ENCODE measurements around the gene PIM2. TPM values are rescaled to one million over a fixed set of nuclear protein-coding genes. Genes with fewer than 3 reads are reported as not detected.

Gene PIM2
- total RNA-seq, 1 donor from 2014 or later, result 16.5 TPM

DNA sequence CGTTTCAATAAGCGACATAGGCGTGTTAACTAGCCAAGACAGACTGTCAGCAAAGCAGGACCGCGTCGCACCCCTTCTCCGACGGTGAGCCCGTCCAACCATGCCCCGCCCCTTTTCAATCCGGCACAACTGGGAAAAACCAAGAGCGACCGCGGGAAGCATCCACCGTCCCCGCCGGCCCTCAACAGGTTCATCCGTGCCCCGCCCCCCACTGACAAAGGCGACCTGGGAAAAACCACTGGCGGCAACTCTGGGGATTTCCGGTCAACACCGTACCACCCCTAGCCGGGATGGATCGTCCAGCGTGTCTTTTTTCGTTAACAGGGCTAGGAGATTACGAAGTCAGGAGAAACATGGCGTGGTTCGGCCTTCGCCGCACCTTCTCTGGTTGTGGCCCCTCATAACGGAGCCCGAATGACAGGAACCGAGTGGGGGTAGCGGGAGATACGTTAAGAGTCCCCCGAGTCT, 21.6 kb downstream of the PIM2 start:
- Mint-ChIP-seq H3K36me3 (ENCODE audit: unreplicated experiment) (no peaks in the 10 kb centered on the region), H3K27ac (ENCODE audit: unreplicated experiment) (peak overlapping the region; percentile 93), H3K27me3 (ENCODE audit: unreplicated experiment) (peaks cover 5% of the 10 kb centered on the region), H3K9me3 (ENCODE audit: unreplicated experiment) (peaks cover 5% of the 10 kb centered on the region), H3K4me3 (ENCODE audit: unreplicated experiment) (peak overlapping the region; percentile 93), H3K4me1 (ENCODE audit: low read depth, unreplicated experiment) (peaks cover 6% of the 10 kb centered on the region)
- TF ChIP-seq CTCF (IDR thresholded peaks at IDR 0.05; ENCODE audit: partially characterized antibody, unreplicated experiment), result no peak
- peak; percentile 85 for DNase-seq

- no peak for DNase-seq
- Mint-ChIP-seq H3K27me3 (ENCODE audit: unreplicated experiment) (peaks cover 3% of the 10 kb centered on the region), H3K4me1 (ENCODE audit: low read depth, unreplicated experiment) (peaks cover 6% of the 10 kb centered on the region), H3K36me3 (ENCODE audit: unreplicated experiment) (no peaks in the 10 kb centered on the region), H3K4me3 (ENCODE audit: unreplicated experiment) (peak overlapping the region; percentile 93), H3K27ac (ENCODE audit: unreplicated experiment) (peak overlapping the region; percentile 93), H3K9me3 (ENCODE audit: unreplicated experiment) (peaks cover 1% of the 10 kb centered on the region)
- TF ChIP-seq CTCF (IDR thresholded peaks at IDR 0.05; ENCODE audit: partially characterized antibody, unreplicated experiment), result no peak
These were observed 22.2 kb downstream of the PIM2 start for GRCh38 chrX:48896611-48897011.

DNA sequence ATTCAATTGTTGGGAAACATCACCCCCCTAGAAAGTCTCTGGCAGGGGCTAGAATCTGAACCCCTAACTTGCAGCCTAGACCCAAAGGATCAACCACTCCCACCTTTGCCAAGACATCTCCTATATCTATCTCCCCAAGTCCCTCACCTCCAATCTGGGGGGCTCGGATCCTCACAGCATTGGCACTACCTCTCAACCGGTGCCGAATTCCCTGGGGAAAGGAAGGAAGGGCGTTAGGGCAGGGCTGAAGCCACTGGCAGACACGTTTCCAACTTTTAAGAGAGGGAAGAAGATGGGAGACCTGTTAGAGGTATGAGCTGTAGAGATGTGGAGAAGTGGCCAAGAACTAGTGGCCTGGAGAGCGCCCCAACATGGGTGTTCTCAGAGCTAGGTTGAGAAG, 23.9 kb downstream of the PIM2 start:
- Mint-ChIP-seq H3K4me3 (ENCODE audit: unreplicated experiment) (no peak overlapping the region), H3K27me3 (ENCODE audit: unreplicated experiment) (peaks cover 5% of the 10 kb centered on the region), H3K36me3 (ENCODE audit: unreplicated experiment) (no peaks in the 10 kb centered on the region), H3K4me1 (ENCODE audit: low read depth, unreplicated experiment) (peaks cover 10% of the 10 kb centered on the region), H3K9me3 (ENCODE audit: unreplicated experiment) (peaks cover 5% of the 10 kb centered on the region), H3K27ac (ENCODE audit: unreplicated experiment) (no peak overlapping the region)
- DNase-seq, result no peak
- TF ChIP-seq CTCF (IDR thresholded peaks at IDR 0.05; ENCODE audit: partially characterized antibody, unreplicated experiment), result no peak

GRCh38 chrX:48893556-48894348, 25.1 kb downstream of the PIM2 start:
- Mint-ChIP-seq H3K27ac (ENCODE audit: unreplicated experiment) (no peak overlapping the region), H3K27me3 (ENCODE audit: unreplicated experiment) (peaks cover 5% of the 10 kb centered on the region), H3K4me3 (ENCODE audit: unreplicated experiment) (no peak overlapping the region), H3K36me3 (ENCODE audit: unreplicated experiment) (no peaks in the 10 kb centered on the region), H3K4me1 (ENCODE audit: low read depth, unreplicated experiment) (peaks cover 10% of the 10 kb centered on the region), H3K9me3 (ENCODE audit: unreplicated experiment) (peaks cover 5% of the 10 kb centered on the region)
- no peak for TF ChIP-seq CTCF (IDR thresholded peaks at IDR 0.05; ENCODE audit: partially characterized antibody, unreplicated experiment)
- no peak for DNase-seq

DNA sequence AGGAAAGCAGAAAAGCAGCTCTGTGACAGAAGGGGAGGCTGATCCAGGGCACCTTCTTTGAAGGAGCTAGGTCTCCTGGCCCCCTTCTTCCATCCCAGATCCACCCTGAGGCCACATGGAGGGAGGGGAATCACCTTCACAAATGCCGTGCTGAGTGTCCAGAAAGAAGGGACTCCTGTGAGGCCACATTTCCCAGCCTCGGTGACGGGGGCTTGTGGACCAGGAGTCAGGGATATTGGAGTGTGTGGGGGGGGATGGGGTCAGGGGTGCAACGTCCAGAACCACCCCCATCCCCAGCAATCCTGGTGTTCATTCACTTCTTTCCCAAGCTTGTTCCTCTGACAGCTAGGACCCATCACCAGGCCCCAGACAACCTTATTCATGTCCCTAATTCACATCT, 25.9 kb downstream of the PIM2 start:
- Mint-ChIP-seq H3K4me1 (ENCODE audit: low read depth, unreplicated experiment) (peaks cover 10% of the 10 kb centered on the region), H3K36me3 (ENCODE audit: unreplicated experiment) (no peaks in the 10 kb centered on the region), H3K27me3 (ENCODE audit: unreplicated experiment) (peaks cover 5% of the 10 kb centered on the region), H3K27ac (ENCODE audit: unreplicated experiment) (no peak overlapping the region), H3K9me3 (ENCODE audit: unreplicated experiment) (peaks cover 5% of the 10 kb centered on the region), H3K4me3 (ENCODE audit: unreplicated experiment) (no peak overlapping the region)
- no peak for TF ChIP-seq CTCF (IDR thresholded peaks at IDR 0.05; ENCODE audit: partially characterized antibody, unreplicated experiment)
- DNase-seq, result no peak
